Fibroblast of skin of right biceps (primary cell): ENCODE data around the gene C9orf43.

Experiments
- DNase-seq: peaks from one replicate; pipeline ENCODE4 v3.0.0-alpha.2; 2013

The C9orf43 gene

GRCh38 chr9:113468716-113469448, 58.3 kb downstream of the C9orf43 start:
- DNase-seq = no peak

GRCh38 chr9:113471143-113471542, 60.6 kb downstream of the C9orf43 start:
- DNase-seq = no peak

- no peak for DNase-seq
Measured at GRCh38 chr9:113471566-113471965, 61.0 kb downstream of the C9orf43 start.

GRCh38 chr9:113472199-113472598, 61.7 kb downstream of the C9orf43 start:
- DNase-seq = no peak

GRCh38 chr9:113474360-113475028, 63.9 kb downstream of the C9orf43 start:
- DNase-seq = no peak

- no peak for DNase-seq
Measured at GRCh38 chr9:113475031-113475430, 64.5 kb downstream of the C9orf43 start.

- no peak for DNase-seq
Measured at GRCh38 chr9:113475992-113476391, 65.4 kb downstream of the C9orf43 start.

GRCh38 chr9:113476511-113476916, 66.0 kb downstream of the C9orf43 start:
- DNase-seq = no peak

- no peak for DNase-seq
Measured at GRCh38 chr9:113477058-113477457, 66.5 kb downstream of the C9orf43 start.

- no peak for DNase-seq
Measured at GRCh38 chr9:113477661-113478060, 67.1 kb downstream of the C9orf43 start.

GRCh38 chr9:113479174-113479621, 68.7 kb downstream of the C9orf43 start:
- DNase-seq = no peak
